ENCODE results near the gene KRT86.
A peak's percentile ranks its signal among the peaks of the same experiment; 100 is the strongest.

Gene KRT86

DNA sequence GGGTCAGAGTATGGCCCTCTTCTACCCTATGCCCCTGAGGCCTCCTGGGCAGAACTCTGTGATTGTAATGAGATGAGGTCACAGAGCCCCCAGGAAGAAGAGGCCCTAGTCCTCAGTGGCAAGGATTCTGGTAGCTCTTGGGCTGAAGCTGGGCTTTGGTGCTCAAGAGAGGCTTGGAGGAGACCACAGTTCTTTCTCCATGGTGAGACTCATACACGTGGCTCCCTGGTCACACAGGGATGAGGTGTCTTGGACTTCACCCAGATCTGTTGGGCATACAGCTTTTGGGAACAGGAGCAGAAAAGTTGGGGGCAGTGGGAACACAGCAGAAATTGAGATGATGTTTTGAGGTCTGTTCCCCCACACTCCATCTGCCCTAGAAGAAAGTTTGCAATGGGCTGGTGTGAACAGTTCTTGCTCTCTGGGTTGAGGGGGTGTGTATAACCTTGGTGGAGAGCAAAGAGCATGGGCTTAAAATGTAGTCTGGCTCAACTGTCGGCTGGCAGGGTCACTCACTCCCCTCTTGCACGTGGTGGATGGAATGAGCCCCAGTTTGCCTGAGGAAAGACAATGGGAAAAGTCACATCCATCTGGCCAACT lies at the start of gene KRT86:
KRT86 (plus strand) TSS at position 125 of the 600 bp plus-strand sequence. CDS start 27,272 bp downstream, outside the sequence.
- DNase-seq: no peak

- no peak for DNase-seq
Measured at GRCh38 chr12:52225752-52226151, 48.7 kb upstream of the KRT86 start.

DNA sequence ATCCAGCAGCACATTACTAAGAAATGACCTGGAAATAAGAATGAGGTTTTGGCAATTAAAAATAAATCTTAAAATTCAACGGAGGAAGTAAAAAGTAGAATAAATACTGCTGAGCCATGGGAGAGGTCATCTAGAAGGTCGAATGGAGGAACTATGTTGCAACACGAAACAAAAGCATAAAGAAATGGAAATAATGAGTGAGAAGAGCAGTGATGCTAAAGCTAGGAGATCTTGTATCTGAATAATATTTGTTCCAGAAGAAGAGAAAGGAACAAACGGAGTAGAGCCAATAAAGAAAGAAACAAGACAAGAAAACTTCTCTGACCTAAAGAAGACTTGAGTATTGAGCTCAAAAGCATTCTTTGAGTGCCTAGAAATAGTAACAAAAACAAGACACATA lies 48.0 kb upstream of the KRT86 start:
- no peak for DNase-seq

- no peak for DNase-seq
Measured at GRCh38 chr12:52227606-52228166, 46.8 kb upstream of the KRT86 start.

- DNase-seq: no peak
Measured at GRCh38 chr12:52228366-52228765, 46.1 kb upstream of the KRT86 start.

DNA sequence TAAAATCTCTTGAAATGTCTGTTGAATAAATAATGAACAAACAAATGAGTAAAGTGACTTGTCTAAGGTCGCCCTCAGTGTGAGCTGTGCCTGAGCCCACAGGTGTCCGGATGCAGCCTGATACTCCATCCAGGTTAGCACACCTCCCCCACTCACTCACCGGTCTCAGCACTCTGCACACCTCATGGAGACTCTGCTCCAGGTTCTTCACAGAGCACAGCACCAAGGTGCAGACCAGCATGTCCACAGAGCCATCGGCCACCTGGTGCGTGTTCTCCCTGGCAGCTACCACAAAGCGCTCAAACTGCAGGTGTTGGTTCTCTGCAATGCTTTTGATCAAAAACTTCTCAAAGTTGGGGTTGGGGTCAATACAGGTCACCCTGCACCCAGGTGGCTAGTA lies 45.5 kb upstream of the KRT86 start:
- DNase-seq: no peak

- DNase-seq: no peak
Measured at GRCh38 chr12:52229836-52230343, 44.6 kb upstream of the KRT86 start.

DNA sequence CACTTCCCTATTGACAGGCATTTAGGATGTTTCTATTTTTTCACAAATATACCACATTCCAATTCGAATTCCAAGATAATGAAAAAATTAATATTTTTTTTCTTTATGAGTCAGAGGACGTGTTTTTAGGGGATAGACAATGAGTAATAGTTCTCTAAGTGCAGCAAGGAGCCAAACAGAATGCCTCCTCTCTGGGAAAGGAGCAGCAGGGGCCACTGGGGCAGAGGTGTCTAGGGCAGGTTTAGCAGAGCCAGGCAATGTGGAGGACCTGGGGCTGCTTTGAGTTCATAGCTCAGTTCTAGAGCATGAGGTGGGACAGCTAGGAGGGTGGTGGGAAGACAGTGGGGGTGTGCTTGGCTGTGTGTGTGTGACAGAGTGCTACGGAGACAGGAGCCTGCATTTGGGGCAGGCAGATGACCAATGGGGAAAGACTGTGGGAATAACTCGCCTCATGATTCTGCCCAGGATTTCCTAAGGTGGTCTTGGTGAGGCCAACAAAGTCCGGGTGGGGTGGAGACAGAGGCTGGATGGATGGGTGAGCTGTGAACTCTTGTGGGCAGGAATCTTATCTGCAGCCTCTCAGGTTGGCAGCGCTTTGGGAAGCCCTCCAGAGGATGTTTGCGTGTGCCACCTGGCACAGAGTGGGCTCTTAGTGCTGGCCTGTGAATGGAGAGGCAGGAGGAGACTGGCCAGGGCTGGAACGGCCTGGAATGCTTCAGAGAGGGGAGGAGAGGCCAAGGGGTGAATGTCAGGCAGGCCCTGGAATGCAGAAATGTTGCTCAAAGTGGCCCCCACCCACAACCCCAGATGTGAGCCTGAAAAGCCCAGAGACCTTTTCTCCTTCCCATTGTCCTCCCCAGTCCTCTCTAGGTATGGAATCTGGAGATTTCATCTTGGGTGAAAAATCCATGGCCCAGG lies 43.8 kb upstream of the KRT86 start:
- no peak for DNase-seq

DNA sequence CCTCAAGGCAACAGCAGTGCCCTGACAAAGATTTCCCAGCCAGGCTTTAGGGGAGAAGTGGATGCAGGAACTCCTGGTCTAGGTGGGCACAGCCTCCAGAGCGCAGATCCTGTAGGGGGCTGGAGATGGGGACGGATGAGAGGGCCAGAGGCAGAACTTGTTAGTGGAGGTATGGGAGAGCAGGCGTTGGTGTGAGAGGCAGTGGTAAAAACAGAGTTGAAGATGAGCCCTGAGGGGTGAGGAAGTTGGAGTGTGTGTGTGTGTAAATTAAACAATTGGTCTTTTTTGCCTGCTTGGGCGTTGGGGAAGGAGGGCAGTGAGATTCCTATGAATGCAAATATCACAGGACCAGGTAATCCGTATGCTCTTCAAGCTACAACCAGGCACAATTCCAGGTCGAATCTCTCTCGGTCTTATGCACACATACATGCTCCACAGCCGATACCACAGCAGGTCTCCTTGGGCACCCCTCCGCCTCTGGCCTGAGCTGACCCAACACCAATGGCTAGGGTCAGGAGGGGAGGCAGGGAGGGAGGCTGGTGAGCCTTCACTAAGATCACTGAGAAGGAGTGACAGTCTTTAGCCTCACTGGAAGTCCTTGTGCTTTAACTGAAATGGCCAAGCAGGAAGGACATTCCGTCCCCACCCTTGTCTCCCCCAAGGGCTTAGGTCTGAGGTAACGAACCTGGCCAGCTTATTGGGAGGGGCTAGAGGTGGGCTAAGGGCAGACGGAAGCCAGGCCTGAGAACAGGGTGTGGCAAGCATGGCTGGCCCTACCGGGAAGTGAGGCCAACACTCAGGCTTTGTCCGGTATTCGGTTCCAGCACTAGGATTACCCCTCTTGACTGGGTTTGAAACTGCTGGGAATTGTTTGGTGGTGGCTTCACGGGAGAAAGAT lies 42.9 kb upstream of the KRT86 start:
- peak; percentile 66 for DNase-seq

DNA sequence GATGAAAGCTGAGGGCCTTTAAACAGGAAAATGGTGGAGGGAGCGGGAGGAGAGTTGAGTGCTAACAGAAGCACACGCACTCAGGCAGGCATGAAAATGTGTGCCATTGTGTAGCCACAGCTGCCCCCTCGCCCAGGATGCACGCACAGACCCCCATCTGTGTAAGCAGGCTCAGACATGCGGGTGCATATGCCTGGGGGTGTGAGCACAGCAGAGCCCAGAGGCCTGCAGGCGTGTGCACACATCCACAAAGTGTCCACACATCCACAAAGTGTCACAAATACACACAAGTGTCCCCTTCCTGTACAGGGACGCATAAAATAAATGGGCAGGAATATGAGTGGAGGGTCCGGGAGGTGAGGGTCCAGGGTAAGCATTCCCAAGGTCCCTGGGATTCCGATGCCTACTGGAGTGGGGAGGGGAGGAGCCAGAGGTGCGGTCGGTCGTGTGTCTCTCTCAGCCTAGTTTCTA lies 42.2 kb upstream of the KRT86 start:
- no peak for DNase-seq

DNA sequence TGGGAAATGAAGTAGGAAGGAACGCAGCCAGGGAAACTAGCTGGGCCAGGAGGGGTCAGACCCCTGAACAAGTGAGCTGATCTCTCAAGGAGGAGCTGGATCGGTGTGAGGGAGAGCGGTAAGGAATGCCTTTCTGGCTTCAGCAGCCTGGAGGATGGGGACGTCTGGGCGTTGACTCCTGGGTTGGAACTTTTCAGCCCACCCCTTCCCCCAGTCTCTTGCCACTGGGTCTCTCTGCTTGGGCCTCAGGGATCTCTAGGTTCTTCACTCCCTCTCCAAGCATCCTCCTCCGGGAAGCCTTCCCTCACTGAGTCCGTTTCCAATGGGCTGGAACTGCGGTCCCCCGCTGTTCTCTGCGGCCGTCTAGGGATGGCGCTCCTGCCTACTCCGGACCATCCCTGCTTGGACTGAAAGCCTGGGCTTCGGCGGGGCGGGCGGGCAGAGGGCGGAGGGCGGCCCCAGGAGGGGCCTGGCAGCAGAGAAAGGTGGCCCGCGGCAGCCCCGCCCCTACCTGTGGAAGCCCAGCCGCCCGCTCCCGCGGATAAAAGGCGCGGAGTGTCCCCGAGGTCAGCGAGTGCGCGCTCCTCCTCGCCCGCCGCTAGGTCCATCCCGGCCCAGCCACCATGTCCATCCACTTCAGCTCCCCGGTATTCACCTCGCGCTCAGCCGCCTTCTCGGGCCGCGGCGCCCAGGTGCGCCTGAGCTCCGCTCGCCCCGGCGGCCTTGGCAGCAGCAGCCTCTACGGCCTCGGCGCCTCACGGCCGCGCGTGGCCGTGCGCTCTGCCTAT lies 41.6 kb upstream of the KRT86 start, which contains the start of gene KRT7:
KRT7 (plus strand) TSS at position 570 of the 788 bp plus-strand sequence; CDS start at position 624, 54 bp downstream.
- DNase-seq: no peak

DNA sequence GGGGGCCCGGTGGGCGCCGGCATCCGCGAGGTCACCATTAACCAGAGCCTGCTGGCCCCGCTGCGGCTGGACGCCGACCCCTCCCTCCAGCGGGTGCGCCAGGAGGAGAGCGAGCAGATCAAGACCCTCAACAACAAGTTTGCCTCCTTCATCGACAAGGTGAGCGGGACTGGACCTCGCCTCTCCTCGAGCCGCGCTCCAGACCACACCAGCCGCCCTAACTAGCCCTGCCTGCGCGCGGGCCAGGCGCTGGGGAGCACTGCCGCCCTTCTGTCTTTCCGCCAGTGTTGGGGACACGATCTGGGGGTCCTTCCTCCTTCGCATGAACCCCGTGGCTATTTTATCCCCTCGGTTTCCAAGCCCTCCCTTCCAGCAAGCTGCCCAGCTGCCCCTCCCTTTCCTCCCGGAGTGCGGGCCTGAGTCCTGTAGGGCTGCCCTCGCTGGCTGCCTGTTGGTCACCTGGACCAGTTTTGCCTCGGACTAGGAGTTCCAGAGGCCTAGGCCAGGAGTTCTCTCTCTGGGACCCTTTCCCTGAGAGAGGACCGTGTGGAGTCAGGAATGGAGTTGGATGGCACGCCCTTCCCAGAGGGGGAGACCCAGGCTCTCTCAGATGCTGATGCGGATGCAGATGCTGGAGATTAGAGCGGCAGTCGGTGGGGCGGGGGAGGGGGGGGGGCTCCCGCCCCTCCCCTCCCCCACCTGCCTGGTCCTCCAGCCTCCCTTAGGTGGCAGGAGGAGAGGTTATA lies 40.8 kb upstream of the KRT86 start:
- no peak for DNase-seq

GRCh38 chr12:52234223-52234810 lies 40.1 kb upstream of the KRT86 start:
- no peak for DNase-seq

GRCh38 chr12:52235001-52235764 lies 39.3 kb upstream of the KRT86 start:
- DNase-seq: no peak

DNA sequence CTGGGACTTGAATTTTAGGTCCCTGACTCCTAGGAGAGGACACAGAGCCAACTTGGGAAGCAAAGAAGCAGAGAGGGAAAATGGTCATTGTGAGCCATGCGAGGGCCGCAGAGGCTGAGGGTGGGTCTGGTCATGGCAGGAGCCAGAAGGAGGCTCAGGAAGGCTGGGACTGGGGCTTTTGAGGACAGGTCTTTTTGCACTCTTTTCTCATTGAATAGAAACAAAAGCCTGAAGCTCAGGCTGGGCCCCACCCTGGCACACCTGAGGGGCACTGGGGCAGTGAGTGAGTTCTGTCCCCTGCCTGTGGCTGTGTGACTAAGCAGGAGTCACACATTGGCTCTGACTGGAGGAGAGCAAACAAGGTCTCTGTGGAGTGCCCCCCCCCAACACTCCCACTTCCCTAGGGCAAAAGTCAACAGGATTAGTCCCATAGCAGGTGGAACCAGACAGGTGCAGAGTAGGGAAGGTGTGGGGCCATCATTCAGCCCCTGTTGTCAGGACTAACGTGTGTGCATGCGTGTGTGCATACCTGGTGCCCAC lies 38.6 kb upstream of the KRT86 start:
- DNase-seq: no peak

- DNase-seq: no peak
Measured at GRCh38 chr12:52236386-52237050, 37.9 kb upstream of the KRT86 start.

DNA sequence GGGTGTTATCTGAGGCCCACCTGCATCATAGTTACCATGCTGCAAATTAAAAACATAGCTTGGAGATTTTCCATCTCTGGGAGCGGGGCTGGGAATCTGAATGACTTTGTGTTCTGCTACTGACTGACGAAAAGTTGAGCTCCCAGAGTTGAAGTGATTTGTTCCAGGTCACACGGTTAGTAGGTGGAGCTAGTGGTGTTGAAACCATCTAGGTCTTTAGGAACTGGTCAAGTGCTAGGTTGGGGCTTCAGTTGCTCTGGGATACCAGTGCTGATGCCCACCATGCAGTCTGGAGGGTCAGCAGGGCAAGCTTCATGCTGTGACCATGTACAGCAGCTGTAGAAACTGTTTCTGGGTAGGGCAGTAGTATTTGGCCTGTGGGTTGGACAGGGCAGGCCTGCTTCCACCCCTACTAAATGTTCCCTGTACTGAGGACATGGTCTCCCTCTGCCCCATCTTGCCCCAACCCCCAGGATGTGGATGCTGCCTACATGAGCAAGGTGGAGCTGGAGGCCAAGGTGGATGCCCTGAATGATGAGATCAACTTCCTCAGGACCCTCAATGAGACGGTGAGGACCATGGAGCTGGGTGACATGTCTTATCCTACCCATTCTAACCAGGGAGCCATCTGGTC lies 36.1 kb upstream of the KRT86 start:
- no peak for DNase-seq

Measured in NCI-H1048 (cell line).